HUDEP-2 (cell line): ENCODE data around the gene DONSON.
A peak's percentile ranks its signal among the peaks of the same experiment; 100 is the strongest.

Source experiments
- DNase-seq, 76 experiments: peaks; one replicate each; lab custom pipeline; 2025; ENCODE audit not compliant: unreplicated experiment in 76 of 76; lab: John Stamatoyannopoulos, UW

Gene DONSON

GRCh38 chr21:33566514-33566913, 22.0 kb downstream of the DONSON start:
- no peak for DNase-seq

- DNase-seq, result no peak
Observed at GRCh38 chr21:33562389-33562788, 26.1 kb downstream of the DONSON start.

- DNase-seq, result no peak
Observed at GRCh38 chr21:33561373-33561772, 27.1 kb downstream of the DONSON start.

- no peak for DNase-seq
Observed at GRCh38 chr21:33560965-33561364, 27.5 kb downstream of the DONSON start.

GRCh38 chr21:33559813-33560212, 28.7 kb downstream of the DONSON start:
- DNase-seq, result no peak

GRCh38 chr21:33558777-33559421, 29.6 kb downstream of the DONSON start:
- no peak for DNase-seq

GRCh38 chr21:33557447-33557846, 31.0 kb downstream of the DONSON start:
- no peak for DNase-seq

- DNase-seq, result no peak
Observed at GRCh38 chr21:33554982-33555344, 33.5 kb downstream of the DONSON start.

- no peak for DNase-seq
Observed at GRCh38 chr21:33554236-33554981, 34.1 kb downstream of the DONSON start.

- no peak for DNase-seq
Observed at GRCh38 chr21:33552999-33553598, 35.4 kb downstream of the DONSON start.

GRCh38 chr21:33552093-33552998, 36.1 kb downstream of the DONSON start:
- DNase-seq, result no peak

GRCh38 chr21:33551664-33552063, 36.8 kb downstream of the DONSON start:
- DNase-seq, result no peak

GRCh38 chr21:33550772-33551660, 37.5 kb downstream of the DONSON start:
- DNase-seq, result no peak

- DNase-seq, result no peak
Observed at GRCh38 chr21:33549848-33550771, 38.4 kb downstream of the DONSON start.

GRCh38 chr21:33546086-33546485, 42.4 kb downstream of the DONSON start:
- no peak for DNase-seq

GRCh38 chr21:33544451-33545195, 43.9 kb downstream of the DONSON start:
- DNase-seq, result peak in 2 of 76 experiments; percentile 21 to 23

- DNase-seq, result peak in 45 of 76 experiments; percentile 11 to 83 (median 67)
Observed at GRCh38 chr21:33543505-33544129, 44.9 kb downstream of the DONSON start.
